Calu3 (cell line): ENCODE data around the gene GRIK3. TPM values are rescaled to one million over a fixed set of nuclear protein-coding genes. Genes with fewer than 3 reads are reported as not detected.

Source experiments
- BruUV-seq: library from RNA; stranded (reverse); fragments of 400-500 nt; replicated peaks from 2 replicates; lab custom pipeline; 2021; lab: Mats Ljungman, UMichigan
- CTCF ChIA-PET: fragments of 300-600 bp; sonication (Branson Sonifier 250); formaldehyde crosslinking; loops from one replicate; lab custom pipeline; 2022; ENCODE audit warnings: antibody characterized with exemption; lab: Charles Lee
- DNase-seq: peaks from one replicate; pipeline ENCODE4 v3.0.0; 2022
- H3K27ac Mint-ChIP-seq: one replicate; pipeline ENCODE4 v1.8.0; 2022; ENCODE audit warnings: mixed read lengths; ENCODE audit not compliant: unreplicated experiment
- H3K27me3 Mint-ChIP-seq: one replicate; pipeline ENCODE4 v1.8.0; 2022; ENCODE audit warnings: mixed read lengths; ENCODE audit not compliant: unreplicated experiment
- H3K36me3 Mint-ChIP-seq: one replicate; pipeline ENCODE4 v1.8.0; 2022; ENCODE audit warnings: mild to moderate bottlenecking, moderate library complexity, mixed read lengths; ENCODE audit not compliant: insufficient read depth, unreplicated experiment
- H3K4me1 Mint-ChIP-seq: one replicate; pipeline ENCODE4 v1.8.0; 2022; ENCODE audit warnings: mild to moderate bottlenecking, low read depth, mixed read lengths; ENCODE audit not compliant: unreplicated experiment
- H3K4me3 Mint-ChIP-seq: one replicate; pipeline ENCODE4 v1.8.0; 2022; ENCODE audit warnings: mild to moderate bottlenecking, low read depth, moderate library complexity, mixed read lengths; ENCODE audit not compliant: unreplicated experiment
- H3K9me3 Mint-ChIP-seq: one replicate; pipeline ENCODE4 v1.8.0; 2022; ENCODE audit warnings: low read depth, mixed read lengths; ENCODE audit not compliant: unreplicated experiment
- intact Hi-C: fragments of 100-400 bp; cut with micrococcal nuclease; formaldehyde crosslinking; loops from one replicate; pipeline ENCODE4 v1.10.0; 2022; ENCODE audit not compliant: unreplicated experiment
- total RNA-seq: library from RNA; stranded (reverse); gene quantifications from 2 replicates; pipeline ENCODE4 v1.2.3, GENCODE V29; 2022
- TF ChIP-seq, protein P1 (sequence below): fragments of 200-600 bp; IDR thresholded peaks from one replicate; pipeline ENCODE4 v1.8.0; 2022; ENCODE audit warnings: antibody characterized with exemption; ENCODE audit not compliant: unreplicated experiment

GRIK3 gene
- total RNA-seq, 1 experiment from 2014 or later, result not detected

DNA sequence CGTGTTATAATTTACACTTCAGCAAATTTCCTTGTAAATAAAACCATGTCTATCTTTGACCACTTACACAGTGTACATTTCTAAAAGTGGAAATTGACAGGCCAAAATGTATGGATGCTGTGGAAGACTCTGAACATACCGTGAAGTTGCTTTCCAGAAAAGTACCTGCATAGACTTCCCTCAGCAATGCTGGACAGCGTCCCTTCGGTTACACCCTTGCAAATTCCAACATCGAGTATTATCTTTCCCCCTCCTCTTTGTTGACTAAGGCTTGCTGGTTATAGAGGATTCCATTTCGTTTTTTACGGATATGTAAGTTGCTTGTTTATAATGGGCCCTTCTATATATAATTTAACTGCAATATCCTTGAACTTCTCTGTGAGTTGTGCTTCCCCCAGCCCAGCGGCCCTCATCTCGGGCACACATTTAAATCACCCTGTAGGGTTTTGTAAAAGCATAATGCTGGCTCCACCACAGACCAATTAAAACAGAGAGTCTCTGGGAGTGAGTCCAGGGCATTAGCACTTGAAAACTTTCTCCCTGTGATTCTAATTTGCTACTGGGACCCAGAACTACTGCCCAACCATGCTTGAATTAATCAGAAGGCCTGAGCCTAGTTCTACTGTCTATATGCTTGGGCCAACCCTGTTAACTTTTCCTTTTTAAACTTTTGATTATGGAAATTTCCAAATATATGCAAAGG is 230.3 kb downstream of the GRIK3 start:
- Mint-ChIP-seq H3K4me1 (no peaks in the 10 kb centered on the region), H3K36me3 (no peaks in the 10 kb centered on the region), H3K27me3 (peaks cover 25% of the 10 kb centered on the region), H3K27ac (no peak overlapping the region), H3K9me3 (no peaks in the 10 kb centered on the region), H3K4me3 (no peak overlapping the region)
- TF ChIP-seq, protein P1, sequence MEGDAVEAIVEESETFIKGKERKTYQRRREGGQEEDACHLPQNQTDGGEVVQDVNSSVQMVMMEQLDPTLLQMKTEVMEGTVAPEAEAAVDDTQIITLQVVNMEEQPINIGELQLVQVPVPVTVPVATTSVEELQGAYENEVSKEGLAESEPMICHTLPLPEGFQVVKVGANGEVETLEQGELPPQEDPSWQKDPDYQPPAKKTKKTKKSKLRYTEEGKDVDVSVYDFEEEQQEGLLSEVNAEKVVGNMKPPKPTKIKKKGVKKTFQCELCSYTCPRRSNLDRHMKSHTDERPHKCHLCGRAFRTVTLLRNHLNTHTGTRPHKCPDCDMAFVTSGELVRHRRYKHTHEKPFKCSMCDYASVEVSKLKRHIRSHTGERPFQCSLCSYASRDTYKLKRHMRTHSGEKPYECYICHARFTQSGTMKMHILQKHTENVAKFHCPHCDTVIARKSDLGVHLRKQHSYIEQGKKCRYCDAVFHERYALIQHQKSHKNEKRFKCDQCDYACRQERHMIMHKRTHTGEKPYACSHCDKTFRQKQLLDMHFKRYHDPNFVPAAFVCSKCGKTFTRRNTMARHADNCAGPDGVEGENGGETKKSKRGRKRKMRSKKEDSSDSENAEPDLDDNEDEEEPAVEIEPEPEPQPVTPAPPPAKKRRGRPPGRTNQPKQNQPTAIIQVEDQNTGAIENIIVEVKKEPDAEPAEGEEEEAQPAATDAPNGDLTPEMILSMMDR, result no peak
- CTCF ChIA-PET, result no interaction called here
- DNase-seq, result no peak
- BruUV-seq, result no TSS peak
- intact Hi-C loops, result no loop called here

DNA sequence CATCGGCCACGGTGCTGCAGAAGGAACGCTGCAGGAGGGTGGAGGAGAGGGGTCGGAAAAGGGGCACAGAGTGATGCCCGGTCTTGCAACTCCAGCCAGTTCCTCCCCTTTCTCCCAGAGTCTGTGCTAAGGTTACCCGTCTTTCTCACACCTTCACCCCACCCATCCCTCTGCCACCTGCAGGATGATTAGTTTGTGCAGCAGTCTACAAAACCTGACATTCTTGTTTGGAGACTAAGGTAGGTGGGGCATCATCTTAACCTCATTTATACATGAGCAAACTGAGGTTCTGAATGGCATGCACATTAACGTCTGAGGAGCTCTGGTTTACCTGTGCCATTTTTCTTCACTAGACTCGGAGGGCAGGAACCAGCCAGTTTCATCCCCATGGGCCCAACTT is 232.3 kb downstream of the GRIK3 start:
- BruUV-seq, result no TSS peak
- Mint-ChIP-seq H3K4me1 (no peaks in the 10 kb centered on the region), H3K4me3 (no peak overlapping the region), H3K27me3 (peaks cover 5% of the 10 kb centered on the region), H3K9me3 (no peaks in the 10 kb centered on the region), H3K27ac (no peak overlapping the region), H3K36me3 (no peaks in the 10 kb centered on the region)
- TF ChIP-seq, protein P1, result no peak
- DNase-seq, result no peak
- CTCF ChIA-PET, result no interaction called here
- intact Hi-C loops, result no loop called here

DNA sequence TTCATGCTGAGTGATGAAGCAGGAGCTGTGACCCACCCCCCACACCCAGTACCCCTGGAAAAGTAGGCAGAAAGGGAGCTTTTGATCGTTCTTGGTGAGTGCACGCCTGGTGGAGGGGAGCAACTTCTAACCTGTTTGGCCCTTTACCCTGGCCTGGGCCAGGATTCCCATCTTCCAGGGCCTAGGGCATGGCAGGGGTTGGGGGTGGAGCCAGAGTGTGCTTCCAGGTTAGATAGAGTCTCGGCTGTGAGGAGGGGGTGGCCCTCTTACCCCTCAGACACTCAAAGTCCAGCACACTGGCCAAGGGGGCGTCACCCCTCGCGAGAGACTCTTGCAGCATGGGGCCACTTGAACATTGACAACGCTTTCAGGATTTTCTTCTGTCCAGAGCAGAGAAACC is 236.6 kb downstream of the GRIK3 start:
- CTCF ChIA-PET, result no interaction called here
- no TSS peak for BruUV-seq
- peaks cover 38% of the 10 kb centered on the region for H3K27me3 Mint-ChIP-seq
- H3K4me1 Mint-ChIP-seq, result no peaks in the 10 kb centered on the region
- H3K9me3 Mint-ChIP-seq, result no peaks in the 10 kb centered on the region
- intact Hi-C loops, result no loop called here
- H3K36me3 Mint-ChIP-seq, result no peaks in the 10 kb centered on the region
- DNase-seq, result no peak
- H3K4me3 Mint-ChIP-seq, result no peak overlapping the region
- TF ChIP-seq, protein P1, result no peak
- no peak overlapping the region for H3K27ac Mint-ChIP-seq

DNA sequence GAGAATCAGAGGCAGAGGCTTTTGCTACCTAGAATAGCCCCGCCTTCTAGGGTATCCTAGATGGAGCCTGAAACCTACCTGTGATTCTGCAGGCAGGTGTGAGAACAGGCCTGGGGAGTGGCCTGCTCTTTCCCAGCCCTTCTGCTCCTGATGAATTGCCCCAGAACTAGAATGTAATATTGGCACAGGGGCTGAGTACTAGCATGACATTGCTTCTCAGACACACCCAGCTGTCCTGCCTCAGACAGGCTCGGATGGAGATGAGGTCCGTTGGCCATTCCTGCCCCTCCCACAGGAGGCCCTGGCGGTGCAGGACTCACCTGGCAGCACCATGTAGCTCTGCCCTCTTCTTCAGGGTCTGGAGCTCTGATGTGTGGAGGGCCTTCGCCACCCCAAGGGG is 237.6 kb downstream of the GRIK3 start:
- no peaks in the 10 kb centered on the region for H3K4me1 Mint-ChIP-seq
- CTCF ChIA-PET, result interaction anchor here (0.6 kb wide), 1 partner anchor 9 kb away, joined by 8 read pairs; no protein-coding TSS in a partner anchor
- no peak for DNase-seq
- no peak overlapping the region for H3K4me3 Mint-ChIP-seq
- intact Hi-C loops, result no loop called here
- BruUV-seq, result no TSS peak
- peaks cover 48% of the 10 kb centered on the region for H3K27me3 Mint-ChIP-seq
- no peaks in the 10 kb centered on the region for H3K36me3 Mint-ChIP-seq
- TF ChIP-seq, protein P1, result no peak
- H3K27ac Mint-ChIP-seq, result no peak overlapping the region
- no peaks in the 10 kb centered on the region for H3K9me3 Mint-ChIP-seq
